GM19395 (cell line): ENCODE data around the gene ITPRID1.
"Not testable (repeated sequence)": the region's sequence is repeated elsewhere in the genome, so short reads cannot be mapped to it uniquely, and the experiment has no call there.

Source experiments
- ATAC-seq: cut with Tn5 transposase; IDR thresholded peaks from one replicate; pipeline ENCODE4 v1.9.1; 2021; ENCODE audit warnings: mild to moderate bottlenecking, moderate library complexity; ENCODE audit not compliant: unreplicated experiment

The ITPRID1 gene

DNA sequence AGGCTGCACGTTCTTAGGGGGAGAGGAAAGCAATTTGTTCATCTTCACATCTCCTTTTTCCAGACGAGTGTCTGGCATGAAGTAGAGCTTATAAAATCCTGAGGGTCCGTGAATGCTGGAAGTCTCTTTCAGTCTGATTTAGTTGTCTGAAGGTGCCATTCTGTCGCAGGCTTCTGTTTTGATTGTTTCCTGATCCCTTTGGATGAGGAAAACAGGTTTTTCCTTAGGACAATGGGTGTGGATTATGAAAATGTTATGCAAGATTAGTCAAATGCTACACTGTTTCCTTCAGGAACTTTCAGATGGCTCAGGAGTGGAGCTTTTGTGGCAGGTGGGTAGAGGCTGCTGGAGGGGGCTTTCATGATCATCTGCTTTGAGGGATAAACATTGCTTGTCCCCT, at the start of gene ITPRID1:
Gene ITPRID1, plus strand, starts transcription at position 301 of the 400 bp plus-strand sequence. CDS start 38,935 bp downstream, outside the sequence.
- ATAC-seq: no peak

DNA sequence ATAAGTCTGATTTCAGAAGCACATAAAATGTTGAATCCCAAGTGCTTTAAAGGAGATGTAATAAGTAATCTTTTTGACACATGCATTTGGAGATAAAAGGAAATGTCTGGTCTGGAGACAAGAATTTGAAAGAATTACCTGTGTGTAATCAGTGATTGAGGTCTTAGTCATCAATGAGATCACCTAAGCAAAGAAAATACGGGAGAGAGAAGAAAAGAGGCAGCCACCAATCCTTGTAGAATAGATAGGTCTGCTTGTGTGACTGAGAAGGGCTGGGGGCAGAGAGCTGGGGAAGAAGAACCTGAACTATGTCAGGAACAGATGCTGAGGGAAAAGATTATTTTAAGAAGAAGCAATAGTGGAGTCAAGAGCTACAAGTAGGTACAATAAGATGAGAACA, 49.3 kb upstream of the ITPRID1 start:
- ATAC-seq: no peak

DNA sequence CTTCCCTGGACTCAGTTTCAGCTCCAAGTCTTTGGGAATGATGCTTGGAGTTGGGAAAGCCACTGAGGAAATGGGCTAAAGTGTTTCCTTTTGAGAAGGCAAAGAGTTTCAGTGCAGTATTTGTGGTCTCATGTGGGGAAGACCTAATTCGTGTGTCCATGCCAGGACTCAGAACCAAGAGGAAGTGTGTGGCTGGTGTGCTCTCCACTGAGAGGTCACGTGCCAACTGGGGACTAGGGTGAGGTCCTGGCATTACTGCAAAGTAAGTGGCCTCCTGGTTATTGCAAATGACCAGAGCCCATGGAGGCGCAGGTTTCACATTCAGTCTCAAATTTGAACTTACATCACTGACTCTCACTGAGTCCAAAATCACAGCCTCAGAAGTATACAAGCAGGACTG, 48.6 kb upstream of the ITPRID1 start:
- ATAC-seq: no peak

DNA sequence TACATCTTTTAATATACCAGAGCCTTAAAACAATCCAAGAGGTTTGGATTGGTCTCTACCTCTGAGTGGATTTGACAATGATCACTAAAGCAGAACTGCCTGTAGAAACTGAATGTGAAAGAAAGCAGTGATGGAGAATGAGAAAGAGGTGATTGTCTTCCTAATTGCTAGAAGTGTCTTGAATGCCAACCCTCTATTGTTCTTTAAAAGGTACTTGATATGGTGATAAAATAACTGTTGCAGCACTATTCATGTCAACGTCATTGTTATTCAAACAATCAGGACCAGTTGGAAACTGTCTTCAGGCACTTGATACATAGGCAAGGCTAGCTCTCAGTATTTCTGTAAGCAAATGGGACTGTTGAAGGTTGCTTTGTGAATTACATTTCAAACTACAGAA, 47.9 kb upstream of the ITPRID1 start:
- peak; percentile 66 for ATAC-seq

DNA sequence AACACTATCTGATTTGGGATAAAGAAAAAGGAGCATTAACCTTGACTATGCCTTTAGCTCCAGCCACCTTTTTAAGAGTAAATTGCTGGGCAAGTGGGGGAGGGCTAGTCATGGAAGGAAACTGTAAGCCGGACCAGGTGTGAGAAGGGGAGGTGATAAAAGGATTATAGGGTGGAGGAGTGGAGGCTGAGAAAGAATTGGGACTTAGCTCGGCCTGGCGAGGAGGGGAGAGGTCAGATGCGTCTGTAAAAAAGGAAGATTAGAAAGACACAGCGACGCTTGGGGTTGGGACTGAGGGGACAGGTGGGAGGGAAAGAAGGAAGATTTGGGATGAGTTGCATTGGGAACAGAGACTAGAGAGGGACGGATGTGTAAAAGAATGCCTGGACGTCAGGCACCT, 43.0 kb upstream of the ITPRID1 start:
- not testable (repeated sequence) for ATAC-seq

DNA sequence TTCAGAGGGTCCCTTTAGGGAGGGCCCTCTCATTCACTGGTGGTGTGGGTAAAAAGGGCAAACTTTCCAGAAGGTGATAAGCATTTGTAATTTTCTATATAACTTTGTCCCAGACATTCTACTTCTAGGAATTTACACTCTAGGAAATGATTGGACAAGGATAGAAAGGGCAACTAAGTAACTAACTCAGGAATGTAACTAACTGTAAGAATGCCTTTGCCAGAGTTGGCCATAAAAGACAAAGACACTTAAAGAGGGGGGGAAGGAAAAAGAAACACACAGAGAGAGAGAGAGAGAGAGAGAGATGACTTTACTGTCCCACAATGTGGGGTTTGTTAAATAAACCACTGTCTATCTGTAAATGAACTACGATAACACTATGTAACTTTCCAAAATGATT, 38.5 kb upstream of the ITPRID1 start:
- no peak for ATAC-seq

DNA sequence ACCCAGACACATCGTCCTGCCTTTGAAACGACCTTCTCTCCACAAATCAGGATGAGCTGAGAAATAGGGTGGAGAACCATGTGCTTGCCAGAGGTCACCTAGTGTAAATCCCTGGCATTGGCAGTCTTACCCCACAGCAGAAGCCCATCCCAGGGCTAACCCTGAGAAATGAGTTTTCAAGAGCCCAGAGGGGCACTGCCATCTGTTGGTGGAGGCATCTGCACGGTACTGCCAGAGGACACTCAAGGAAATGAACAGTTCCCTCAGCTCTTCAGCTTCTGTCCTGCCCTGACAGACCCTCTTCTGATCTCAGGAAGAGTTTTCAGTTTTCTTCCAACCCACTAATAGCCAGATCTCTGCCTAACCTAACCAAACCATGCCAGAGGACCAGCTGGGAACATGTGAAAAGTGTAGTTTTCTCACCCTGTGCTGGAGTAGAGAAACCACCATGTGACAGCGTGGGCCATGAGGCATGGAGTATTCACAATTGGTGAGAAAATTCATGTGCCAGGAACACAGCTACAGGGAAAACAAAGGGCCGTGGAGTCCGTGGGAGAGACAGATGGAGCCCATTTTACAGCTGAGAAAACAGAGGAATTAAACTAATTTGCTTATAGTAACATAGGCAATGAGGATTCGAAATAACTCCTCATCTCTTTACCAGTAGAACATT, 37.7 kb upstream of the ITPRID1 start:
- ATAC-seq: no peak

DNA sequence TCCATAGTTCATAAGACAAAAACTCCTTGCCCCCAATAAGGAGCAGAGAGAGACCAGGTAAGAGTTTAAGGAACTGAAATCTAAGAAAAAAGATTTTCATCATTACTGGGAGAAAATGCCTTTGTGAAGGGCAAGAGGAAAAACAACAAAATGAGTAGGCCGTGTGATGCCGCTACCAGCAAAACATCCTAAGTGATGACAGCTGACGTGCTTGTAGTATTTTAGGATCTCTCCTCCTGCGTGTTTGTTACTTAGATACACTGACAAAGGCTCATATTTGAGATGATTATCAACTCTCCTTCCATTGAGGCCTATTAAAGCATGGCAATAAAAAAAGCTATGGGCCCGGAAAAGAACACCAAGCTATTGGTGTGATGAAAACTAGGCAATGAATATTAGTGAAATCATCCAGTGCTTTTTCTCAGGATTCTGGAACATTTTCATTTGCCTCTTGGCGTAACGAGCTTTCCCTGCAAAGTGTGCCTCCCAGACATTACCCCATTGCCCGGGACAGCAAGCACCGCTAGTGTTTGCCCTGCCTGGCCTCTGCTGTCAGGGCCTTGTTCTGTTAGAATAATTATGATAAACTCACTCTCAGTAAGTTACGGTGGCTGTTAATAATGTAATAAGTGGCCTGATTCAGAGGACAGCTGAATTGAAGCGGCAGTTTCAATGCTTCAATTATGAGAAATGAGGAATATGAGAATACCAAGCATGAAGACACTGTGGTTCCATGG, 36.8 kb upstream of the ITPRID1 start:
- ATAC-seq: no peak

DNA sequence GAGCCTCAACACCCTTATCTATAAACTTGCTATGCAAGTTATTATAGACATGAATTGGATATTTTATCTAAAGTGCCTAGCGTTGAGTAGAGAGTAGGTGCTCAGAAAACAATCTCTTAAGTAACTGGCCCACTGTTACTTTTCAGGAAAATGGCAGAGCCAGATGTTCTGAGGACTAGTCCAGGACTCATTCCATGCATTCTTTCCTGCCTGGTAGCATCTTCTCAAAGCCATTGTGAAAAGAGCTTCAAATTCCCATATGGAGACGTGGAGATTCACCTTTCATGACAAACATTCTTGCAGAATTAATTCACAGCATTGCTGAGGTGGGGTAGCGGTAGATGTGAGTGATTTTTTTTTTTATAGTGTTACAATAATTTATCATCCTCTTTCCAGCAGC, 35.9 kb upstream of the ITPRID1 start:
- ATAC-seq: no peak

DNA sequence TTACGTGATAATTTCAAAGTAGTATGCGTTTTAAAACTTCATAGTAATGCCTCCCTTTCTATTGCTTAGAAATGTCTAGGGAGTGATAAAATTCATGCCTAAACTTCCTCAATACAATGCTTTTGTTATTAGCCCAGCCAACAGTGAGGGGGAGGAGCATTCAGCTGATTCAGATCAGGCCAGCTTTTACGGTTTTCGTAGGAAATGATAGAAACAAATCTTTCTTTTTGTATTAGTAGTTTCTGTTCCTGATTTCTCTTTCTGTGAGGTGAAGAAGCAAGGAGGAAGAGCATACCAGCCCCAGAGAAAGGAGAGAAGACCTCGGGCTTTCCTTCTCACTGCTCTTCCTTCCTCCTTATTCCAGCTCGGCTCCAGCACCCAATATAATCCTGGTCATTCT, 35.2 kb upstream of the ITPRID1 start:
- ATAC-seq: peak; percentile 93

DNA sequence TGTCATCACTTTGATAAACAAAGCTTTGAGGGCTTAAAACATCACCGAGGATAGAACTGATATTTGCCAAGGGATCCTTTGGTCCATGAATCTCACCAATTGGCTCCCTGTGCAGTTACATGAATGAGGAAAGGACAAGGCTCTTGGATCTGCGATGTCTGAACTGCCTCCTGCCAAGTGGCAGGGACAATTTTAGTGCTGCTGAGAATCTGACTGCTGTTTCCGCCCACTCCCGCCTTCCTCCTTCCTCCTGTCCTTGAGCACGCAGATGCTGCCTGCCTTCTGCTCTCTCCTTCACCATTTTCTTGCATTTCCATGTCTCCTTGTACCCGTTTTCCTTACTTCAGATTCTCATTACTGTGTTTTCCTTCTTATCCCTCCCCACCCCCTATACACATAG, 26.8 kb upstream of the ITPRID1 start:
- ATAC-seq: no peak

DNA sequence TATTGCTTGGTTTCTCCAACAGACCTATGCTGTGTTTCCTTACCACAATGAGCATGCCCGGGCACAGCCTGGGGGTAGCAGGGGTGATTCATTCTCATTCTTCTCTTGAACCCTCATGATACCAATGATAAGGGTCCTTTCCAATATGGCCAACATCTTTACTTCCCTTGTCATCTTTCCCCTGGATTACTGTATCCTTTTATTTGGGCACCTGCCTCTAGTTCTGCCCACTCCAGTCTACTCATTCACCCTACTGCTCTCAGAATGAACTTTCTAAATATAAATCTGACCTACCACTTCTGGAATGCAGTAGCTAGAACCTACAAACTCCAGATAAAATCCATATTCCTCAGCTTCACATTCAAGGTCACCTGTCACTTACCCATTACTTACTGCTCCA, 26.4 kb upstream of the ITPRID1 start:
- ATAC-seq: no peak

DNA sequence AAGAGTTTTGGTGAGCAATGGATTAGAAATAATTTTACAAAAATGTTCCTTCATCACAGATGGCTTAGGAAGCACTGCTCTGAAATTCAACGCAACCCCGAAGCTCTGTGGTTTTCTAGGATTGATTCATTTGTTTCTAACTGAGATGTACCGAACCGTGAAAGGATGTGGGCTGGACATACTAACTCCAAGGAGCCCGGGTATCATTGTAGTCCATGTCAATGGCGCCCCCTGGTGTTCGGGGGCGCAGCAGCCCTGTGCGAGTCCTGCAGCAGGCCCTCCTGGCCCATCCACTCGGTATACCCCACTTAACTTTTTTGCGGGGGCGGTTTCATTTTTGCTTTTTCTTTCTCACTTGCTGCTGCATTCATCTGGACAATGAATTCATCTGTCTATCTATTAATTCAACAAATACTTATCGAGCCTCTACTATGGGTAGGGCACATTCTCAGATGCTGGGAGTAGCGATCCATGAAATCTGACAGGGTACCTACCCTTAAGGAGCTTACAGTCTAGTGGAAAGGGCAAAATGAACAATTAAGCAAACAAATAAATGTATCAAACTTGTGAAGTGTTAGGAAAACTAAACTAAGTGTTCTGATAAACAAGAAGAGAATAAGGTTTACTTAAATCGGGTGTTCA, 25.2 kb upstream of the ITPRID1 start:
- peak; percentile 99 for ATAC-seq

DNA sequence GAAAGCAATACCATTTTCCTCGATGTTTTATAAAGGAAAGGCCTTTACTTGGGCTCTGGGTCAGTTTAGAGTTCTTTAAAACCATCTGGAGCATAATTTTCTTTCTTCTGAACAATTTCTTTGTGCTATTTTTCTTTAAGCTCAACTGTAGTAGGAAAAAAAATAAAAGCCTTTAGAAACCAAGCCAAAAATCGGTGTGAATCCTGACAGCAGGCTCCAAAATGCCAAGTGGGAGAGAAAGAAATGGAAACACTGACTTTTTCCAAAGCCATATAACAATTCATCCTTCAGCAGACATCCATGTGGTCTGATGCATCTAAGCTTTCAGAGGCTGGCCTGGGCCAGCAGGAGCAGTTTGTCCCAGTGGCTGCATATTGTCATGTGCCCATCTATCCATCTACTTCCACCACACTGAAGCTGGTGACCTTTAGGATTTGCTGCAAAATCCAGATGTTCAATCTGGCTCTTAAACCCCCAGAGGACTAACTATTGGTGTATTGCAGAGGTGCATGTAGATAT, 23.0 kb upstream of the ITPRID1 start:
- ATAC-seq: no peak

DNA sequence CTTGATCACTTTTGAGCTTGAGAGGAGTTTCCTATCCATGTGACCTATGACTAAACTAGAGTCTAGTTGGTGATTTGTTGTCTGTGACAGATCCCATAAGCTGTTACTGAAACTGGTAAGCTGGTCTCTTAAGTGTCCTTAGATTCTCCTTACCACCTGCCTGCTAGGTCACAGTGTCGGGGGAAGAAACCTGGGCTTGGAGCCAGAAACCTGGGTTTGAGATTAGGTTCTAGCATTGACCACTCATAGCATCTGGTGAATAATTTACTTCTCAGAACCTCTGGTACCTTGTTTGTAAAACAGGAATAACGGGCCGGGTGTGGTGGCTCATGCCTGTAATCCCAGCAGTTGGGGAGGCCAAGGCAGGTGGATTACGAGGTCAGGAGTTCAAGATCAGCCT, 21.8 kb upstream of the ITPRID1 start:
- ATAC-seq: no peak

DNA sequence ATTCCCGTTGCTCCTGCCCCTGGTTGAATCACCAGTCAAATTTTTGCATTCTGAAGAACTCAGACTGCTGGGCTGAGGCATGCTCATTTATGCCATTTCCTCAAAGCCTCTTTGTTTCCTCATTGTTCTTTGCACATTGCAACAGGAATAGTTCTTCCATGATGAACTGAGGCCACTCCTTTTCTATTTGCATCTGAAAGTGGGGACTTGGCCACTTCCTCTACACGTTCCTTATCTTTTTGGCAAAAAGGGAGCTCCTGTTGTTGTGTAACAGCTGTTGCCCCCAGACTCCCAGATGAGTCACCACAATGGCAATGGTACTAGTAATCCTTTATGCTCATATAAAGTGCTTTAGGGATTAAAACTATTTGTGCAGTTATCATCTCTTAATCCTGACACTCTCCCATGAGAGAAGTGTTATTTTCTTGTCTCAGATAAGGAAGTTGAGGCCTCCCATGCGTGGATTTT, 20.1 kb upstream of the ITPRID1 start:
- no peak for ATAC-seq

DNA sequence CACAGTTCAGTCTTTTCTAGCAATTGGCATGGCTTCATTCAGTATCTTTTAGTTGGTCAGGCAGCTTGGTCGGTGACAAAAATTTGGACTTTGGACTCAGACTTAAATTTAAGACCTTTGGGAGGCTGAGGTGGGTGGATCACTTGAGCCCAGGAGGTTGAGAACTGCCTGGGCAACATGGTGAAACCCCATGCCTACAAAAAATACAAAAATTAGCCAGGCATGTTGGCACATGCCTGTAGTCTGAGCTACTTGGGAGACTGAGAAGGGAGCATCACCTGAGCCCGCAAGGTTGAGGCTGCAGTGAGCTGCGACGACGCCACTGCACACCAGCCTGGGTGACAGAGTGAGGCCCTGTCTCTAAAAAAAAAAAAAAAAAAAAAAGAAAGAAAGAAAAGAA, 19.5 kb upstream of the ITPRID1 start:
- no peak for ATAC-seq

DNA sequence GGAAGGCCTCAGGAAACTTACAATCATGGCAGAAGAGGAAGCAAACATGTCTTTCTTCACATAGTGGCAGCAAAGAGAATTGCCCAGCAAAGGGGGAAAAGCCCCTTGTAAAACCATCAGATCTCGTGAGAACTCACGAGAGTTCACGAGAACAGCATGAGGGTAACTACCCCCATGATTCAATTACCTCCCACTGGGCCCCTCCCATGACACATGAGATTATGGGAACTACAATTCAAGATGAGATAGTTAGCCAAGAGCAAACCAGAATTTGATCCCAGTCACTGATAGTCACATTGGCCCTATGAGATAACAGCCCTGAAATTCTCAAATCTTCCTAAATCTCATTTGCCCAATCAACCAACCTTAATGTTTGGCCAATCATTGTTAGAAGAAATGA, 18.2 kb upstream of the ITPRID1 start:
- no peak for ATAC-seq

DNA sequence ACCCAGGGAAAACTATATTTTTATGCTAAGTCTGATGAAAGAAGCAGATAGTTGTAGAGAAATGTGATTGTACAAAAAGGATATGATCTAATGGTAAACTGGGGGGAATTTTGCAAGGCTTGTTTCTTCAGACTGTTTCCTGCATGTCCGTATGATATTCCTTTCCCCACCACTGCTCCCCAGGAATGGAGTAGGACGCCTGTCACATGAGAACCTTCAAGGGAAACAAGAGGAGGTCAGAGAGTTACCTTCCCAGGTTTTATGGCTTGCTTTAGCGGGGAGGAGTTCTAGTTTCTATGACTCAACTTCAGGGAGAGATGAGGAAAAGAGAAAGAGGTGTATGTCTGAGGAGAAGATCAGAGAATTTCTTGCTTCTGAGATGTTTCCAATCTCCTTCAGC, 16.4 kb upstream of the ITPRID1 start:
- ATAC-seq: no peak

DNA sequence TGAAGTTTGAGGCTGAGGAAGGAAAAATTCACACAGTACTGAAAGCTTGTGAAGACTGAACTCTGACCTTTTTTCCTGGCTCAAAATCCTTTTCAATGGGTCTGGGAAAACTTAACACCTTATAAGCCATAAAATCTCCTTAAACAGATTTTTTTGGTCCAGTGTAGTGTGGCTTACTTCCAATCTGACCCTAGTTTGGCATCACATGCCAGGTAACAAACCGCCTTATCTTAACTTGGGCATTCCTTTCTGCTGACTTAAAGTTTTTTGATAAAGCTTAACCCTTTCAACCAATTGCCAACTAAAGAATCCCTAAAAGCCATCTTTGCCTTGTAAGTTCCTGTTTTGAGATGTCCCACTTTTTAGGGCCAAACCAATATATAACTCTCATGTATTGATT, 13.2 kb upstream of the ITPRID1 start:
- no peak for ATAC-seq

DNA sequence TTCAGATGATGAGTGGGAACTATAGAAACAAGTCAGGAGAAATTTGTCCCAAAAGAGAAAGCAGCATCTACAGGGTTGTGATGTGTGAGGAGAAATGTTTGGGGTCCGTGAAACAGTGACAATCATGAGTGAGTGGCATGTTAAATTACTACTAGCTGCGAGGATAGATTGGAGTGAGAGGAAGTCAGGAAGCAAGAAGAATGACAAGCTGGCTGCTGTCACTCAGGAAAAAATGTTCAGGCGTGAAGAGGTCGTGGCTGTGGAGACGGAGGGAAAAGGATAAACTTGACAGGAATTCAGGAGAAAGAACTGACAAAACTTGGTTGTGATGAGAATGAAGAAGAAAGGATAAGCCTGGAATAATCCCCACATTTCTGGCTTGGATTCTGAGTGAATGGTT, 5.1 kb upstream of the ITPRID1 start:
- ATAC-seq: no peak

DNA sequence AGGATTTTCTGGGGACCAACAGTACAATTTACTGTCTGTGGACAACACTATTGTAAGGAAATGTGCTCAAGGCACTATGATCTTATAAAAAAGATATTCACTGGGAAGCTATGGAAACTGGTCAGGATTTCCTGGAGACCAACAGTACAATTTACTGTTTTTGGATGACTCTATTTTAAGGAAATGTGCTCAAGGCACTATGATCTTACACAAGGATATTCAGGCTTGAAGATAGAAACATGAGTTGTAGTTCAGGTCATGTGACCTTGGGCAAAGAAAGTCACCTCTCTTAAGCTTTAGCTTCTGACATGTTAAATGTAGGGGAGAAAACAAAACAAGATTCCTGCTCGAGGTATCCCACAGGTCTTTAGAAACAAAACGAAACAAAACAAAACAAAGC, 1.7 kb upstream of the ITPRID1 start:
- ATAC-seq: no peak
